Trophoblast cell (in vitro differentiated cells and primary cell): ENCODE measurements around the gene SLC1A3.
A peak's percentile ranks its signal among the peaks of the same experiment; 100 is the strongest.

Experiments
- DNase-seq, 2 donors: peaks; one replicate each; pipeline ENCODE4 v3.0.0-alpha.2; 2016
- H2AFZ ChIP-seq: 2 replicates; pipeline ENCODE4 v1.6.1; 2013; ENCODE audit warnings: low read length, moderate library complexity, mild to moderate bottlenecking; ENCODE audit not compliant: insufficient read depth, poor library complexity
- H2AK5ac ChIP-seq: 2 replicates; pipeline ENCODE4 v1.6.1; 2013; ENCODE audit warnings: mild to moderate bottlenecking, low read length
- H2BK120ac ChIP-seq: 2 replicates; pipeline ENCODE4 v1.6.1; 2013; ENCODE audit warnings: low read length, mild to moderate bottlenecking, moderate library complexity; ENCODE audit not compliant: insufficient read depth, poor library complexity
- H2BK12ac ChIP-seq: 2 replicates; pipeline ENCODE4 v1.6.1; 2013; ENCODE audit warnings: mild to moderate bottlenecking, low read length, moderate library complexity
- H2BK5ac ChIP-seq: 2 replicates; pipeline ENCODE4 v1.6.1; 2013; ENCODE audit warnings: low read length, low read depth, moderate library complexity, mild to moderate bottlenecking; ENCODE audit not compliant: poor library complexity
- H3K14ac ChIP-seq: 2 replicates; pipeline ENCODE4 v1.6.1; 2013; ENCODE audit warnings: mild to moderate bottlenecking, low read length
- H3K18ac ChIP-seq: 2 replicates; pipeline ENCODE4 v1.6.1; 2013; ENCODE audit warnings: mild to moderate bottlenecking, low read length
- H3K23ac ChIP-seq: 2 replicates; pipeline ENCODE4 v1.6.1; 2013; ENCODE audit warnings: low read length
- H3K27ac ChIP-seq: 2 replicates; pipeline ENCODE4 v1.5.1; 2013; ENCODE audit warnings: low read depth, mild to moderate bottlenecking, inconsistent platforms, low read length, moderate library complexity
- H3K27me3 ChIP-seq: 2 replicates; pipeline ENCODE4 v1.6.1; 2013; ENCODE audit warnings: inconsistent platforms, mild to moderate bottlenecking, low read length, moderate library complexity; ENCODE audit not compliant: insufficient read depth
- H3K36me3 ChIP-seq, 2 experiments: 1 replicate in 1 of 2; 2 replicates in 1 of 2; pipeline ENCODE4 v1.6.1; 2013; ENCODE audit warnings: low read length in 2 of 2, mild to moderate bottlenecking in 2 of 2, moderate library complexity in 1 of 2; ENCODE audit not compliant: insufficient read depth in 2 of 2, control insufficient read depth in 1 of 2
- H3K4ac ChIP-seq: 2 replicates; pipeline ENCODE4 v1.6.1; 2013; ENCODE audit warnings: low read depth, mild to moderate bottlenecking, low read length, moderate library complexity
- H3K4me1 ChIP-seq, 2 experiments: 1 replicate in 1 of 2; 2 replicates in 1 of 2; pipeline ENCODE4 v1.6.1; 2013; ENCODE audit warnings: low read length in 2 of 2, mild to moderate bottlenecking in 2 of 2, moderate library complexity in 1 of 2; ENCODE audit not compliant: insufficient read depth in 2 of 2, control insufficient read depth in 1 of 2
- H3K4me2 ChIP-seq: 2 replicates; pipeline ENCODE4 v1.6.1; 2013; ENCODE audit warnings: inconsistent platforms, mild to moderate bottlenecking, low read length, moderate library complexity
- H3K4me3 ChIP-seq: 2 replicates; pipeline ENCODE4 v1.5.1; 2013; ENCODE audit warnings: mild to moderate bottlenecking, low read depth, low read length, inconsistent platforms
- H3K79me1 ChIP-seq: one replicate; pipeline ENCODE4 v1.6.1; 2013; ENCODE audit warnings: low read length
- H3K79me2 ChIP-seq: 2 replicates; pipeline ENCODE4 v1.6.1; 2013; ENCODE audit warnings: low read length, mild to moderate bottlenecking; ENCODE audit not compliant: control insufficient read depth, insufficient read depth, poor library complexity
- H3K9ac ChIP-seq: 2 replicates; pipeline ENCODE4 v1.6.1; 2013; ENCODE audit warnings: mild to moderate bottlenecking, low read length
- H3K9me3 ChIP-seq: 2 replicates; pipeline ENCODE4 v1.6.1; 2013; ENCODE audit warnings: low read depth, mild to moderate bottlenecking, control low read depth, inconsistent platforms, low read length; ENCODE audit not compliant: insufficient read depth
- H4K12ac ChIP-seq: 2 replicates; pipeline ENCODE4 v1.6.1; 2013; ENCODE audit warnings: low read depth, mild to moderate bottlenecking, low read length, moderate library complexity
- H4K8ac ChIP-seq: 2 replicates; pipeline ENCODE4 v1.6.1; 2013; ENCODE audit warnings: low read depth, mild to moderate bottlenecking, low read length, moderate library complexity
- H4K91ac ChIP-seq: one replicate; pipeline ENCODE4 v1.6.1; 2013; ENCODE audit warnings: low read depth, mild to moderate bottlenecking, low read length, moderate library complexity
- WGBS: extraction: QIAGEN DNeasy Blood & Tissue Kit; methylation state at CpG from one replicate; pipeline ENCODE4 v1.1.7; 2013; ENCODE audit warnings: missing lambda C conversion rate; ENCODE audit not compliant: insufficient read length, insufficient coverage; ENCODE audit errors: extremely low coverage; 5-methylcytosine and 5-hydroxymethylcytosine counted together

SLC1A3 gene

GRCh38 chr5:36606036-36606427, 374 bp upstream of the SLC1A3 start:
- Histone ChIP-seq H3K79me1 (peaks cover 4% of the 10 kb centered on the region), H4K91ac (no peak overlapping the region), H2BK5ac (no peak overlapping the region), H3K4me3 (no peak overlapping the region), H3K18ac (no peak overlapping the region), H3K9ac (no peak overlapping the region), H2BK120ac (no peak overlapping the region), H3K4me2 (peak overlapping the region; percentile 78), H3K4ac (no peak overlapping the region), H3K14ac (no peak overlapping the region), H4K12ac (no peak overlapping the region), H3K4me1 (no peaks in the 10 kb centered on the region), H3K23ac (no peak overlapping the region), H2AFZ (no peak overlapping the region), H3K27me3 (no peaks in the 10 kb centered on the region), H2AK5ac (no peak overlapping the region), H3K9me3 (no peaks in the 10 kb centered on the region), H3K79me2 (peaks cover 2% of the 10 kb centered on the region), H4K8ac (no peak overlapping the region), H3K36me3 (no peaks in the 10 kb centered on the region), H3K27ac (peak overlapping the region; percentile 3), H2BK12ac (no peak overlapping the region)
- no CpG with 5 or more reads among the region's 11 CpGs for WGBS
- DNase-seq, result peak in 1 of 2 donors; percentile 22

- no peaks in the 10 kb centered on the region for H3K9me3 ChIP-seq
- peak in 1 of 2 donors; percentile 52 for DNase-seq
- H4K91ac ChIP-seq, result no peak overlapping the region
- H3K79me1 ChIP-seq, result peaks cover 4% of the 10 kb centered on the region
- no peak overlapping the region for H4K8ac ChIP-seq
- H3K27ac ChIP-seq, result peak overlapping the region; percentile 48
- peak overlapping the region; percentile 76 for H3K4me3 ChIP-seq
- no peak overlapping the region for H2AFZ ChIP-seq
- peak overlapping the region; percentile 78 for H3K4me2 ChIP-seq
- no peak overlapping the region for H2BK120ac ChIP-seq
- peaks cover 2% of the 10 kb centered on the region for H3K79me2 ChIP-seq
- H4K12ac ChIP-seq, result no peak overlapping the region
- no peak overlapping the region for H2BK12ac ChIP-seq
- peak overlapping the region; percentile 22 for H3K4ac ChIP-seq
- no CpG with 5 or more reads among the region's 11 CpGs for WGBS
- H3K4me1 ChIP-seq, result peaks cover 0 to 4% of the 10 kb centered on the region in 2 experiments
- H3K23ac ChIP-seq, result no peak overlapping the region
- H2BK5ac ChIP-seq, result no peak overlapping the region
- H3K18ac ChIP-seq, result no peak overlapping the region
- peaks cover 2% of the 10 kb centered on the region in 2 experiments for H3K36me3 ChIP-seq
- H3K9ac ChIP-seq, result peak overlapping the region; percentile 74
- H3K14ac ChIP-seq, result no peak overlapping the region
- no peak overlapping the region for H2AK5ac ChIP-seq
- H3K27me3 ChIP-seq, result no peaks in the 10 kb centered on the region
These were observed 737 bp downstream of the SLC1A3 start for GRCh38 chr5:36607114-36607571.

GRCh38 chr5:36607838-36608783, 1.7 kb downstream of the SLC1A3 start:
- no peak overlapping the region for H2BK12ac ChIP-seq
- H2AK5ac ChIP-seq, result no peak overlapping the region
- peak overlapping the region; percentile 60 for H3K4me2 ChIP-seq
- H3K9me3 ChIP-seq, result no peaks in the 10 kb centered on the region
- peak in 1 of 2 donors; percentile 52 for DNase-seq
- H2AFZ ChIP-seq, result no peak overlapping the region
- H2BK120ac ChIP-seq, result no peak overlapping the region
- peak overlapping the region; percentile 66 for H3K27ac ChIP-seq
- no CpG with 5 or more reads among the region's 10 CpGs for WGBS
- H3K14ac ChIP-seq, result no peak overlapping the region
- H4K12ac ChIP-seq, result no peak overlapping the region
- H3K79me2 ChIP-seq, result peaks cover 3% of the 10 kb centered on the region
- H3K23ac ChIP-seq, result no peak overlapping the region
- H3K4me1 ChIP-seq, result peaks cover 5 to 11% of the 10 kb centered on the region in 2 experiments
- H3K4me3 ChIP-seq, result peak overlapping the region; percentile 8
- H2BK5ac ChIP-seq, result no peak overlapping the region
- no peak overlapping the region for H4K8ac ChIP-seq
- no peaks in the 10 kb centered on the region for H3K27me3 ChIP-seq
- peaks cover 8% of the 10 kb centered on the region for H3K79me1 ChIP-seq
- H4K91ac ChIP-seq, result no peak overlapping the region
- H3K36me3 ChIP-seq, result peaks cover 6% of the 10 kb centered on the region in 2 experiments
- H3K9ac ChIP-seq, result peak overlapping the region; percentile 11
- peak overlapping the region; percentile 75 for H3K4ac ChIP-seq
- no peak overlapping the region for H3K18ac ChIP-seq

- no peak overlapping the region for H3K14ac ChIP-seq
- H3K27me3 ChIP-seq, result no peaks in the 10 kb centered on the region
- no peak for DNase-seq
- no peak overlapping the region for H3K18ac ChIP-seq
- peaks cover 22% of the 10 kb centered on the region for H3K79me1 ChIP-seq
- no peak overlapping the region for H2BK5ac ChIP-seq
- H3K9me3 ChIP-seq, result no peaks in the 10 kb centered on the region
- no peak overlapping the region for H3K9ac ChIP-seq
- H4K8ac ChIP-seq, result no peak overlapping the region
- H2BK120ac ChIP-seq, result no peak overlapping the region
- peak overlapping the region; percentile 14 for H3K27ac ChIP-seq
- no peak overlapping the region for H3K4me3 ChIP-seq
- H2BK12ac ChIP-seq, result no peak overlapping the region
- no peak overlapping the region for H2AK5ac ChIP-seq
- no peak overlapping the region for H3K4me2 ChIP-seq
- H2AFZ ChIP-seq, result no peak overlapping the region
- H3K79me2 ChIP-seq, result peaks cover 3% of the 10 kb centered on the region
- H3K23ac ChIP-seq, result no peak overlapping the region
- H4K12ac ChIP-seq, result no peak overlapping the region
- no CpG with 5 or more reads among the region's 1 CpG for WGBS
- H3K4ac ChIP-seq, result no peak overlapping the region
- H4K91ac ChIP-seq, result no peak overlapping the region
- peaks cover 18 to 32% of the 10 kb centered on the region in 2 experiments for H3K4me1 ChIP-seq
- H3K36me3 ChIP-seq, result peaks cover 6% of the 10 kb centered on the region in 2 experiments
These were observed 4.2 kb downstream of the SLC1A3 start for GRCh38 chr5:36610621-36611020.
